Superior temporal gyrus (tissue), 1 donor: Measurements from ENCODE around the gene TENM4.
"Not testable (repeated sequence)": the region's sequence is repeated elsewhere in the genome, so short reads cannot be mapped to it uniquely, and the experiment has no call there.

Source experiments
- DNase-seq: peaks from one replicate; pipeline ENCODE4 v3.0.0-alpha.2; 2016; ENCODE audit errors: extremely low spot score

The TENM4 gene

GRCh38 chr11:79022265-79022664 is 418.6 kb downstream of the TENM4 start:
- no peak for DNase-seq

- no peak for DNase-seq
These were observed 419.2 kb downstream of the TENM4 start for GRCh38 chr11:79021601-79022000.

- peak; percentile 77 for DNase-seq
These were observed 420.9 kb downstream of the TENM4 start for GRCh38 chr11:79019975-79020374.

- DNase-seq, result no peak
These were observed 421.6 kb downstream of the TENM4 start for GRCh38 chr11:79019277-79019676.

GRCh38 chr11:79018371-79018849 is 422.4 kb downstream of the TENM4 start:
- DNase-seq, result no peak

- DNase-seq, result no peak
These were observed 423.0 kb downstream of the TENM4 start for GRCh38 chr11:79017811-79018210.

GRCh38 chr11:79013509-79013908 is 427.3 kb downstream of the TENM4 start:
- no peak for DNase-seq

- no peak for DNase-seq
These were observed 429.5 kb downstream of the TENM4 start for GRCh38 chr11:79011357-79011756.

GRCh38 chr11:79007771-79008402 is 432.9 kb downstream of the TENM4 start:
- no peak for DNase-seq

GRCh38 chr11:79006854-79007253 is 434.0 kb downstream of the TENM4 start:
- DNase-seq, result no peak

GRCh38 chr11:78996007-78996406 is 444.8 kb downstream of the TENM4 start:
- DNase-seq, result no peak

- DNase-seq, result no peak
These were observed 445.7 kb downstream of the TENM4 start for GRCh38 chr11:78995171-78995570.

GRCh38 chr11:78993802-78994430 is 446.9 kb downstream of the TENM4 start:
- DNase-seq, result no peak

GRCh38 chr11:78991681-78992080 is 449.1 kb downstream of the TENM4 start:
- DNase-seq, result no peak

- peak; percentile 20 for DNase-seq
These were observed 450.6 kb downstream of the TENM4 start for GRCh38 chr11:78990261-78990660.

- DNase-seq, result no peak
These were observed 453.1 kb downstream of the TENM4 start for GRCh38 chr11:78987748-78988147.

GRCh38 chr11:78986305-78986704 is 454.5 kb downstream of the TENM4 start:
- no peak for DNase-seq

- no peak for DNase-seq
These were observed 455.2 kb downstream of the TENM4 start for GRCh38 chr11:78985663-78986062.

- DNase-seq, result no peak
These were observed 458.4 kb downstream of the TENM4 start for GRCh38 chr11:78982473-78982872.

- no peak for DNase-seq
These were observed 459.7 kb downstream of the TENM4 start for GRCh38 chr11:78981153-78981552.

GRCh38 chr11:78978831-78979230 is 462.0 kb downstream of the TENM4 start:
- DNase-seq, result no peak

GRCh38 chr11:78977848-78978247 is 463.0 kb downstream of the TENM4 start:
- DNase-seq, result not testable (repeated sequence)

GRCh38 chr11:78977009-78977408 is 463.8 kb downstream of the TENM4 start:
- DNase-seq, result no peak

- no peak for DNase-seq
These were observed 465.7 kb downstream of the TENM4 start for GRCh38 chr11:78975081-78975480.
